ENCODE data around the gene MARF1. TPM values are rescaled to one million over a fixed set of nuclear protein-coding genes. Genes with fewer than 3 reads are reported as not detected.
"Not testable (repeated sequence)": the region's sequence is repeated elsewhere in the genome, so short reads cannot be mapped to it uniquely, and the experiment has no call there.

MARF1 gene
- total RNA-seq, 6 donors from 2014 or later, result 27.2 to 94.3 (median 71.3) TPM

DNA sequence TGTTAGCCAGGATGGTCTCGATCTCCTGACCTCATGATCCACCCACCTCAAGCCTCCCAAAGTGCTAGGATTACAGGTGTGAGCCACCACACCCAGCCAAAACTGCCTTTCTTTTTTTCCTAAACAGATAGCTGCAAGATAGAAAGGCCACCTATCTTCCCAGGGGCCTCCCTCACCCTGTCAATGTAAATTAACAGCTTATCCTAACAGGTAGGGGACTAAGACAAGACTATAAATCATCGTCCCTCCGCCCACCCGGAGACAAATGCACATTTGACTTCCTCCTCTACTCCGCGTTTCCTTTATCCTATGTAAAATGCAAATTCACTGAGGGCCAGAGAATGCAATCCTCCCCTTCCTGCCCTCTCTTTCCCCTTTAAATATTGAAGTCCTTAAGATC, 71.4 kb downstream of the MARF1 start:
- no peaks in the 10 kb centered on the region for H3K27me3 ChIP-seq
- ATAC-seq (ENCODE audit: low FRiP score in 2 of 2), result no peak

DNA sequence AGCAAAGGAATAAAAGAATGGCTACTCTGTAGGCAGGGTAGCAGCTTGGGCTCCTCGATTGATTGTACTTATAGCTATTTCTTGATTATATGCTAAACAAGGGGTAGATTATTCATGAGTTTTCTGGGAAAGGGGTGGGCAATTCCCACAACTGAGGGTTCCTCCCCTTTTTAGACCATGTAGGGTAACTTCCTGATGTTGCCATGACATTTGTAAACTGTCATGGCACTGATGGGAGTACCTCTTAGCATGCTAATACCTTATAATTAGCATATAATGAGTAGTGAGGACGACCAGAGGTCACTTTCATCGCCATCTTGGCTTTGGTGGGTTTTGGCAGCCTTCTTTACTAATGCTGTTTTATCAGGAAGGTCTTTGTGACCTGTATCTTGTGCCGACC, 72.3 kb downstream of the MARF1 start:
- H3K27me3 ChIP-seq; H3K36me3 ChIP-seq; ATAC-seq (ENCODE audit: low FRiP score in 2 of 2); H3K9me3 ChIP-seq; H3K4me3 ChIP-seq; DNase-seq; H3K4me1 ChIP-seq; H3K27ac ChIP-seq: not testable (repeated sequence)
- 89 to 90% methylated on average over 4 of the region's 4 CpGs for WGBS, 2 donors

More for the DNA sequence above, 71.4 kb downstream of the MARF1 start:
- no peaks in the 10 kb centered on the region for H3K36me3 ChIP-seq
- TF ChIP-seq EP300 (IDR thresholded peaks at IDR 0.05) (no peak), POLR2AphosphoS5 (IDR thresholded peaks at IDR 0.05) (no peak), POLR2A (IDR thresholded peaks at IDR 0.05) (no peak)
- TF ChIP-seq, protein P1, sequence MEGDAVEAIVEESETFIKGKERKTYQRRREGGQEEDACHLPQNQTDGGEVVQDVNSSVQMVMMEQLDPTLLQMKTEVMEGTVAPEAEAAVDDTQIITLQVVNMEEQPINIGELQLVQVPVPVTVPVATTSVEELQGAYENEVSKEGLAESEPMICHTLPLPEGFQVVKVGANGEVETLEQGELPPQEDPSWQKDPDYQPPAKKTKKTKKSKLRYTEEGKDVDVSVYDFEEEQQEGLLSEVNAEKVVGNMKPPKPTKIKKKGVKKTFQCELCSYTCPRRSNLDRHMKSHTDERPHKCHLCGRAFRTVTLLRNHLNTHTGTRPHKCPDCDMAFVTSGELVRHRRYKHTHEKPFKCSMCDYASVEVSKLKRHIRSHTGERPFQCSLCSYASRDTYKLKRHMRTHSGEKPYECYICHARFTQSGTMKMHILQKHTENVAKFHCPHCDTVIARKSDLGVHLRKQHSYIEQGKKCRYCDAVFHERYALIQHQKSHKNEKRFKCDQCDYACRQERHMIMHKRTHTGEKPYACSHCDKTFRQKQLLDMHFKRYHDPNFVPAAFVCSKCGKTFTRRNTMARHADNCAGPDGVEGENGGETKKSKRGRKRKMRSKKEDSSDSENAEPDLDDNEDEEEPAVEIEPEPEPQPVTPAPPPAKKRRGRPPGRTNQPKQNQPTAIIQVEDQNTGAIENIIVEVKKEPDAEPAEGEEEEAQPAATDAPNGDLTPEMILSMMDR (IDR thresholded peaks at IDR 0.05), result no peak
- H3K4me3 ChIP-seq, result no peak overlapping the region
- H3K27ac ChIP-seq, result no peak overlapping the region
- no peak for DNase-seq
- H3K4me1 ChIP-seq, result peaks cover 3 to 7% (median 5%) of the 10 kb centered on the region in 4 donors
- WGBS, 2 donors, result 76 to 88% methylated on average over 6 of the region's 6 CpGs
- no peaks in the 10 kb centered on the region for H3K9me3 ChIP-seq

DNA sequence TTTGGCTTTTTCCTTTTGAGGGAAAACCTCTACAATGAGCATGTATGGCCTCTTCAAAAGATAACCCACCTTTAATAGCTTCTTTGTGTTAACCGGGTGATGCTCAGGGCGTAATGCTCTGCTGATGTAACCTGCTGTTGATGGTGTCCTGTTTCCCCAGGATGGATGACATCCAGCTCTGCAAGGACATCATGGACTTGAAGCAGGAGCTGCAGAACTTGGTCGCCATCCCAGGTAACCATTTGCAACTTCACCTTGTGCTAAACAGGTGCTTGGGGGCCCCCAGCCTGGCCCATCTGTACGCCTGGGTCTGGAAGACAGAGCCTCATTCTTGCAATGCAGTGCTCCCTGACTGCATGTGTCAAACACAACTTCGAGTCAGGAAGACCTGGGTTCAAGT, 75.1 kb downstream of the MARF1 start:
- H3K27ac ChIP-seq, result no peak overlapping the region
- WGBS, 2 donors, result 87 to 98% methylated on average over 4 to 5 of the region's 5 CpGs
- no peak for TF ChIP-seq POLR2A (IDR thresholded peaks at IDR 0.05)
- no peak for TF ChIP-seq POLR2AphosphoS5 (IDR thresholded peaks at IDR 0.05)
- TF ChIP-seq EP300 (IDR thresholded peaks at IDR 0.05), result no peak
- TF ChIP-seq, protein P1 (IDR thresholded peaks at IDR 0.05), result no peak
- ATAC-seq (ENCODE audit: low FRiP score in 2 of 2), result no peak
- no peak for DNase-seq
- peaks cover 0 to 7% (median 3%) of the 10 kb centered on the region in 4 donors for H3K4me1 ChIP-seq
- no peaks in the 10 kb centered on the region for H3K27me3 ChIP-seq
- H3K4me3 ChIP-seq, result no peak overlapping the region
- H3K9me3 ChIP-seq, result no peaks in the 10 kb centered on the region
- H3K36me3 ChIP-seq, result no peaks in the 10 kb centered on the region

DNA sequence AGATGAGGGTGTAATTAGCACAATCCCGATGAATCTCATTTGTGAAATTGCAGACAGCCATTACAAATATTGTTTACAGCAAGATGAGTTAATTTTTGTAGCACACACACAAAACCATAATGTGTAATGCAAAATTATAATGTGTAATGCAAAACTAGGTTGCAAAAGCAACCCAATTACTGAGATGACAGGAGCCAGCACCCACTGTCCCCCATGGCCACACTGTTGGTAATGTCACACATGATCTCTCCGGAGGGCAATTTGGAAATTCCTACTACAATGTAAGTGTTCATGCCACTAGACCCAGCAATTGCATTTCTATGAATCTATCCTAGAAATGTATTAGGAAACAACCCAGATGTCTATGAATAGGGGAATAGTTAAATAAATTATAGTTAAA, 76.9 kb downstream of the MARF1 start:
- no peaks in the 10 kb centered on the region for H3K9me3 ChIP-seq
- no peak overlapping the region for H3K27ac ChIP-seq
- DNase-seq, result no peak
- 94 to 100% methylated on average over 2 of the region's 2 CpGs for WGBS, 2 donors
- TF ChIP-seq EP300 (IDR thresholded peaks at IDR 0.05) (no peak), POLR2A (IDR thresholded peaks at IDR 0.05) (no peak), POLR2AphosphoS5 (IDR thresholded peaks at IDR 0.05) (no peak)
- TF ChIP-seq, protein P1 (IDR thresholded peaks at IDR 0.05), result no peak
- ATAC-seq (ENCODE audit: low FRiP score in 2 of 2), result no peak
- no peaks in the 10 kb centered on the region for H3K4me1 ChIP-seq
- H3K4me3 ChIP-seq, result no peak overlapping the region
- no peaks in the 10 kb centered on the region for H3K36me3 ChIP-seq
- no peaks in the 10 kb centered on the region for H3K27me3 ChIP-seq

DNA sequence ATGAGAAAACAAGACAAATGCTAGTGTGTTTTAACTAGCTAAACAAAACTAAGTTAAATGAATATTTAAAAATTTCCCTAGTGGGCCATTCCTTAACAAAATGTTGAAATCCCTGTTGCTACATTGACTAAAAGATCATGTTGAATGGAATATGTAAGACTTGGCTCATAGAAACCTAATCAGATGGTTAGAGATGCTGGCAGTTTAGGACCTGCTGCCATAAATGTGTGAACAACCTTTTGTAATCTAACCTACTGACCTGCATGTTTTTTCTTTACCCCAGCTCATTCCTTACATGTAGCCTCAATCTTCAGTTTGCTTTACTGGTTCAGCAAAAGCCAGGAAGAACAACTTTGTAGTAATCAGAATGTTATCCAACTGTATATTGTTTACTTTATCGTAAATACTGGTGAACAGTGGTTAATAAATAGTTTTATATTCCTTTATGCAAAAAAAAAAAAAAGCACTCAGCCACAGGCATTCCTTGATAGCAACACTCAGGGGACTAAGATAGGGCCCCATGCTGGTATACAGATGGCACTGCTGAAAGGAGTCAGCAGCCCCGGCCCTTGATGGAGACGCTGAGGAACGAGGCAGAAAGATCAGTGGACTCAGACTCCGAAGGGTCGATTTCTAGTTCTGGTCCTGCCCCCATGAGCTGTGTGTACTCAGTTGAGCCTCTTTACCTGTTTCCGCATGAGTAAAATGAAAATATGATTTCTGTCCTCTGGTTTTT, 78.2 kb downstream of the MARF1 start:
- DNase-seq, result no peak
- H3K27me3 ChIP-seq, result no peaks in the 10 kb centered on the region
- H3K9me3 ChIP-seq, result no peaks in the 10 kb centered on the region
- no peak overlapping the region for H3K4me3 ChIP-seq
- WGBS, 2 donors, result 87% methylated on average over 7 of the region's 7 CpGs
- no peaks in the 10 kb centered on the region for H3K36me3 ChIP-seq
- no peak overlapping the region for H3K27ac ChIP-seq
- TF ChIP-seq EP300 (IDR thresholded peaks at IDR 0.05) (no peak), POLR2AphosphoS5 (IDR thresholded peaks at IDR 0.05) (no peak), POLR2A (IDR thresholded peaks at IDR 0.05) (no peak)
- TF ChIP-seq, protein P1 (IDR thresholded peaks at IDR 0.05), result no peak
- no peak for ATAC-seq (ENCODE audit: low FRiP score in 2 of 2)
- no peaks in the 10 kb centered on the region for H3K4me1 ChIP-seq

Data from upper lobe of left lung (tissue), 6 donors.